ENCODE data around the gene CUBN.
A peak's percentile ranks its signal among the peaks of the same experiment; 100 is the strongest.

CUBN gene

GRCh38 chr10:16919121-16919982 is 210.3 kb downstream of the CUBN start:
- Mint-ChIP-seq H3K4me3 (no peak overlapping the region), H3K27me3 (ENCODE audit: low read depth) (peaks cover 8% of the 10 kb centered on the region), H3K4me1 (ENCODE audit: low read depth) (no peaks in the 10 kb centered on the region), H3K27ac (no peak overlapping the region), H3K36me3 (ENCODE audit: low read depth) (no peaks in the 10 kb centered on the region), H3K9me3 (no peaks in the 10 kb centered on the region)
- DNase-seq (ENCODE audit: low spot score), result no peak

- Mint-ChIP-seq H3K27ac (no peak overlapping the region), H3K27me3 (ENCODE audit: low read depth) (peaks cover 12% of the 10 kb centered on the region), H3K4me1 (ENCODE audit: low read depth) (no peaks in the 10 kb centered on the region), H3K4me3 (no peak overlapping the region), H3K36me3 (ENCODE audit: low read depth) (no peaks in the 10 kb centered on the region), H3K9me3 (no peaks in the 10 kb centered on the region)
- no peak for DNase-seq (ENCODE audit: low spot score)
Measured at GRCh38 chr10:16916496-16916895, 213.1 kb downstream of the CUBN start.

DNA sequence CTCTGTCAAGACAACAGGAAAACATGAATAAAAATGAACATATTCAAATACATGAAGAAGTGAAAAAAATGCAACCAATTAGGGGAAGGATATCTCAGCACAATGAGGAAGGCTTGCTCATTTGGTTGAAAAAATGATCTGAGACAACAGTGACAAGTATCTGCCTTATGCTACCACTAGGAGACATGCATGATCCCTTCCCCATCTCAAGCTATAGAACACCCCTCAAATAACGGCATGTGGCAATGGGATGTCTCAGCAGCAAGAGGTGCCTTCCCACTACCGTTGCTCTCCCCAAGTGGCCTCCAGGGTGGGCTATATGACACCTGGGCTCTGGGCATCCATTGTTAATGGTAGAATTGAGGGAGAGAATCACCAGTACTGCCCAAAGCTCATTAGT is 214.3 kb downstream of the CUBN start:
- Mint-ChIP-seq H3K27ac (no peak overlapping the region), H3K4me1 (ENCODE audit: low read depth) (peaks cover 2% of the 10 kb centered on the region), H3K36me3 (ENCODE audit: low read depth) (no peaks in the 10 kb centered on the region), H3K9me3 (no peaks in the 10 kb centered on the region), H3K4me3 (no peak overlapping the region), H3K27me3 (ENCODE audit: low read depth) (peaks cover 18% of the 10 kb centered on the region)
- DNase-seq (ENCODE audit: low spot score), result no peak

DNA sequence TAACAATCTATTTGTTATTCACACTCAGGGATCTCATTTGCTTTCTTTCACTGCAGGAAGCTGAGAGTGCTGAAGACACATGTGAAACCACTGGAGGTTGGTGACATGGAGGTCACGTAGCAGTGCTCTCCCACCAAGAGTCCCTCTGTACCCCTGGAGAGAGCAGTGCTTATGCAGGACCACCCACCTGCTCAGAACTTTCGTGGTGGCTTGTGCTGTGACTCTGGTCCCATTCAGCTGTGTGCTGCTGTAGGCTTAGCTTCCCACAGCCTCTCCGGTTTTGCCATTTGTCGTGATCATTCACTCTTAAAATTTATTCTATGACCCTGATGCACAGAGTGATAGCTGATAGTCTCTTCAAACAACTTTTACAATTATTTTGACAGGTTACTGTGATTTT is 216.3 kb downstream of the CUBN start:
- DNase-seq (ENCODE audit: low spot score), result no peak
- Mint-ChIP-seq H3K27ac (no peak overlapping the region), H3K9me3 (no peaks in the 10 kb centered on the region), H3K4me1 (ENCODE audit: low read depth) (peaks cover 2% of the 10 kb centered on the region), H3K4me3 (no peak overlapping the region), H3K36me3 (ENCODE audit: low read depth) (no peaks in the 10 kb centered on the region), H3K27me3 (ENCODE audit: low read depth) (peaks cover 25% of the 10 kb centered on the region)

DNA sequence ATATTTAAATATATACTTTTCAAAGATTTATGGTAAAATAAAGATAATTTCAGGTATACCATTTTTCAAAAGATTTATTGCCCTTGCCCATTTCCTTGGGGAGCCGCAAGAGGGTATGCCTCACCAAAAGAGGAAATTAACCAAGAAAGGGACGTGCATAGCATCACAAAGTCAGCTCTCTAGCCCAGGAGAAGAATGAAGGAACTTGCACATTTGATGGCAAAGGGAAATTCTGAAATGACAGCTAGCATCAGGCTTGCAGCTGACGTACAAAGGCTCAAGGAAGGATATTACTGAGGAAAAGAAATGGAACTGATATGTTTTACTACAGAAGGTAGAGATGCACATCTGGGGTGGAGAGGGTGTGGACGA is 218.8 kb downstream of the CUBN start:
- Mint-ChIP-seq H3K9me3 (no peaks in the 10 kb centered on the region), H3K4me1 (ENCODE audit: low read depth) (peaks cover 2% of the 10 kb centered on the region), H3K36me3 (ENCODE audit: low read depth) (no peaks in the 10 kb centered on the region), H3K27ac (no peak overlapping the region), H3K4me3 (no peak overlapping the region), H3K27me3 (ENCODE audit: low read depth) (peaks cover 23% of the 10 kb centered on the region)
- no peak for DNase-seq (ENCODE audit: low spot score)

GRCh38 chr10:16909961-16910792 is 219.4 kb downstream of the CUBN start:
- Mint-ChIP-seq H3K27ac (no peak overlapping the region), H3K9me3 (no peaks in the 10 kb centered on the region), H3K27me3 (ENCODE audit: low read depth) (peaks cover 19% of the 10 kb centered on the region), H3K36me3 (ENCODE audit: low read depth) (no peaks in the 10 kb centered on the region), H3K4me3 (no peak overlapping the region), H3K4me1 (ENCODE audit: low read depth) (peaks cover 2% of the 10 kb centered on the region)
- DNase-seq (ENCODE audit: low spot score), result no peak

- H3K4me3 Mint-ChIP-seq, result no peak overlapping the region
- no peak for DNase-seq (ENCODE audit: low spot score)
- H3K27ac Mint-ChIP-seq, result no peak overlapping the region
- H3K9me3 Mint-ChIP-seq, result no peaks in the 10 kb centered on the region
- peaks cover 19% of the 10 kb centered on the region for H3K27me3 Mint-ChIP-seq (ENCODE audit: low read depth)
- peaks cover 2% of the 10 kb centered on the region for H3K4me1 Mint-ChIP-seq (ENCODE audit: low read depth)
- no peaks in the 10 kb centered on the region for H3K36me3 Mint-ChIP-seq (ENCODE audit: low read depth)
Measured at GRCh38 chr10:16909271-16909767, 220.3 kb downstream of the CUBN start.

GRCh38 chr10:16907687-16908086 is 221.9 kb downstream of the CUBN start:
- no peaks in the 10 kb centered on the region for H3K36me3 Mint-ChIP-seq (ENCODE audit: low read depth)

DNA sequence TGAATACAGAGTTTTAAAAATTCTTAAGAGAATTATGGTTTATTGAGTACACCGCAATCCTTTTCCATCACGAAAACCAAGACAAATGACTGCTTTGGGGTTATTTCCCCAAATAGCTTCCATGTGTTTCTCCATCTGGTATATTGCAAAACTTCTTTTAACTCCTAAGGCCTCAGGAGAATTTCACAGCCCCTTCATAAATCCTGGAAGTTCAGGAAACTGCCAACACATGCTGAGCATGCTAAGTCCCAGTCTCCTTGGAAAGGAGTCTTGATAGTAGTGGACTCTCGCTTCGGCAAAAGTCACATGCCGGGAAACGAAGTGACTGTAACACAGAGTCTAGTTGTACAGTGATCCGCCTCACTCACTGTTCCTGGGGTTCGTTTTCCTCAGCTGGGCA is 224.3 kb downstream of the CUBN start:
- DNase-seq (ENCODE audit: low spot score), result no peak
- Mint-ChIP-seq H3K36me3 (ENCODE audit: low read depth) (no peaks in the 10 kb centered on the region), H3K4me1 (ENCODE audit: low read depth) (peaks cover 5% of the 10 kb centered on the region), H3K9me3 (no peaks in the 10 kb centered on the region), H3K4me3 (no peak overlapping the region), H3K27ac (no peak overlapping the region), H3K27me3 (ENCODE audit: low read depth) (peaks cover 10% of the 10 kb centered on the region)

More at GRCh38 chr10:16907687-16908086, 221.9 kb downstream of the CUBN start:
- H3K4me3 Mint-ChIP-seq, result no peak overlapping the region
- DNase-seq (ENCODE audit: low spot score), result no peak
- H3K9me3 Mint-ChIP-seq, result no peaks in the 10 kb centered on the region
- H3K27me3 Mint-ChIP-seq (ENCODE audit: low read depth), result peaks cover 19% of the 10 kb centered on the region
- no peak overlapping the region for H3K27ac Mint-ChIP-seq
- H3K4me1 Mint-ChIP-seq (ENCODE audit: low read depth), result peaks cover 3% of the 10 kb centered on the region

DNA sequence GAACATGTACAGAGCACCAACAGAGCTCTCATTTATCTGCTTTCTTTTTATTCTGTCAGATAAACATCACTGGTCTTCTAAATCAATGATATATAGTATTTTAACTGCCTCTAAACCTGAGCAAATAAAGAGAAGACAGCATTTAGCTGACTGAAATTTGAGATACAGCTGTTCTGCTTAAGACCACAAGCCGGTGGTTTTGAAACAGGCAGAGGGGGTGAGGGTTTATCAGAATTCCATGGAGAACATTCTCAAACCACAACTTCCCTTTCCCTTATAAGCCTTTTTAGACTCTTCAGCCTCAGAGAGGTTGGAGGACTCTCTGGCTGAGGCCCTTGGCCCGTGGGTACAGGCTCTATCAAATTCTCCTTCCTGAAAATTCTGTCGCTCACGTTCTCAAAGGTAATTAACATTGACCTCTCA is 225.0 kb downstream of the CUBN start:
- no peaks in the 10 kb centered on the region for H3K36me3 Mint-ChIP-seq (ENCODE audit: low read depth)
- peaks cover 4% of the 10 kb centered on the region for H3K27me3 Mint-ChIP-seq (ENCODE audit: low read depth)
- H3K27ac Mint-ChIP-seq, result no peak overlapping the region
- H3K9me3 Mint-ChIP-seq, result no peaks in the 10 kb centered on the region
- H3K4me1 Mint-ChIP-seq (ENCODE audit: low read depth), result peaks cover 5% of the 10 kb centered on the region
- no peak overlapping the region for H3K4me3 Mint-ChIP-seq
- no peak for DNase-seq (ENCODE audit: low spot score)

DNA sequence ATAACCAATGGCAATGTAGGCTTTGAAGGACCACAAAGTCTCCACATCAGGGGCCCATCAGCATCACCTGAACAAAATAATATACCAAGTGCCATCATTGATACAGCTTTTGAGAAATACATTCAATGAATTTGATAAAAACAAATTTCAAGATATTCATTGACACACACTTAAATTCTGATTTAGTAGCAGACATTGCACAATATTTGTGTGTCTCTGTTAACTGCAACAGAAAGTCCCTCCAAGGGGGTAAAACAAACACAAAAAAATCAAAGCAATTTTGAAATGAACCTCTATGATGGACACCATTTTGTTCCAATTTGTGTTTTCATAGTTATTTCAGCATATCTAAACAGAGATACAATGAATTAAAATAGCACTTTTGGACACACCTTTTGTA is 225.6 kb downstream of the CUBN start:
- DNase-seq (ENCODE audit: low spot score), result no peak
- no peak overlapping the region for H3K27ac Mint-ChIP-seq
- peaks cover 5% of the 10 kb centered on the region for H3K27me3 Mint-ChIP-seq (ENCODE audit: low read depth)
- H3K36me3 Mint-ChIP-seq (ENCODE audit: low read depth), result no peaks in the 10 kb centered on the region
- H3K4me1 Mint-ChIP-seq (ENCODE audit: low read depth), result peaks cover 5% of the 10 kb centered on the region
- H3K4me3 Mint-ChIP-seq, result no peak overlapping the region
- H3K9me3 Mint-ChIP-seq, result no peaks in the 10 kb centered on the region

DNA sequence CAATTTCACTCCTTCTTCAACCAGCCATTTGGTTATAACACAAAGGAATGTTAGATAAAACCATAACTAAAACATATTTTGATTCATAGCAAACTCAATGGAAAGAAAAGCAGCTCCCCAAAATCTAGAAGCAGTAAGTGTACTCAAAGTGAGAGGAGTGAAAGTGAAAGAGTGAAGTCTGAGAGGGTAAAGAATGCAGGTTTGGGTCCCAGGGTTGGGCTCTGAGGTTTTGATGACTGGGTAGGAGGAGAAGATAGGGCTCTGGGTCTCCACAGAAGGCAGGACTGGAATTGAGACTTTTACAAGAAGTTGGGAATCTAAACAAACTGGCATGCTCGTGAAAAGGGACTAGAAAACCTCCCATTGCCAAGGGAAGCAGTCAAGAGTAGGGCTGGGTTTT is 227.0 kb downstream of the CUBN start:
- Mint-ChIP-seq H3K27ac (peak overlapping the region; percentile 7), H3K4me3 (peak overlapping the region; percentile 15)
- DNase-seq (ENCODE audit: low spot score), result peak; percentile 27

GRCh38 chr10:16901106-16901505 is 228.5 kb downstream of the CUBN start:
- peaks cover 5% of the 10 kb centered on the region for H3K4me1 Mint-ChIP-seq (ENCODE audit: low read depth)
- no peaks in the 10 kb centered on the region for H3K36me3 Mint-ChIP-seq (ENCODE audit: low read depth)
- DNase-seq (ENCODE audit: low spot score), result no peak
- H3K9me3 Mint-ChIP-seq, result no peaks in the 10 kb centered on the region
- H3K27me3 Mint-ChIP-seq (ENCODE audit: low read depth), result peaks cover 10% of the 10 kb centered on the region
- no peak overlapping the region for H3K27ac Mint-ChIP-seq
- no peak overlapping the region for H3K4me3 Mint-ChIP-seq

More for the DNA sequence above, 227.0 kb downstream of the CUBN start:
- peaks cover 5% of the 10 kb centered on the region for H3K27me3 Mint-ChIP-seq (ENCODE audit: low read depth)
- no peaks in the 10 kb centered on the region for H3K9me3 Mint-ChIP-seq
- H3K4me1 Mint-ChIP-seq (ENCODE audit: low read depth), result peaks cover 5% of the 10 kb centered on the region
- no peaks in the 10 kb centered on the region for H3K36me3 Mint-ChIP-seq (ENCODE audit: low read depth)

GRCh38 chr10:16896993-16897392 is 232.6 kb downstream of the CUBN start:
- DNase-seq (ENCODE audit: low spot score), result no peak
- H3K4me1 Mint-ChIP-seq (ENCODE audit: low read depth), result no peaks in the 10 kb centered on the region
- H3K9me3 Mint-ChIP-seq, result no peaks in the 10 kb centered on the region
- no peaks in the 10 kb centered on the region for H3K36me3 Mint-ChIP-seq (ENCODE audit: low read depth)
- peaks cover 24% of the 10 kb centered on the region for H3K27me3 Mint-ChIP-seq (ENCODE audit: low read depth)
- no peak overlapping the region for H3K4me3 Mint-ChIP-seq
- no peak overlapping the region for H3K27ac Mint-ChIP-seq

Measured in T-helper 2 cell treated with Interferon-gamma antibody and Interleukin-4, amounts not matched to agents 5 μg/mL and 100 μg/mL, for 36 hours (primary cell).